Activated CD4-positive, alpha-beta memory T cell treated with anti-CD3 and anti-CD28 coated beads for 36 hours (primary cell): ENCODE measurements around the gene GOLGA7B. TPM values are rescaled to one million over a fixed set of nuclear protein-coding genes. Genes with fewer than 3 reads are reported as not detected.
A peak's percentile ranks its signal among the peaks of the same experiment; 100 is the strongest.

Experiments used
- CTCF ChIA-PET: fragments of 350-600 bp; sonication (Branson Sonifier 250); formaldehyde crosslinking; loops from one replicate; lab custom pipeline; 2021; ENCODE audit warnings: antibody characterized with exemption, inconsistent platforms; lab: Charles Lee
- POLR2A ChIA-PET: fragments of 350-600 bp; sonication (Branson Sonifier 250); formaldehyde crosslinking; loops from one replicate; lab custom pipeline; 2021; ENCODE audit warnings: antibody characterized with exemption; lab: Charles Lee
- DNase-seq: peaks from one replicate; pipeline ENCODE4 v3.0.0-alpha.2; 2020
- H3K27ac Mint-ChIP-seq: one replicate; pipeline ENCODE4 v1.8.0; 2021; ENCODE audit warnings: mixed read lengths
- H3K27me3 Mint-ChIP-seq: one replicate; pipeline ENCODE4 v1.8.0; 2021; ENCODE audit warnings: mixed read lengths
- H3K36me3 Mint-ChIP-seq: one replicate; pipeline ENCODE4 v1.8.0; 2021; ENCODE audit warnings: mixed read lengths
- H3K4me1 Mint-ChIP-seq: one replicate; pipeline ENCODE4 v1.8.0; 2021; ENCODE audit warnings: low read depth, mixed read lengths
- H3K4me3 Mint-ChIP-seq: one replicate; pipeline ENCODE4 v1.8.0; 2021; ENCODE audit warnings: mild to moderate bottlenecking, mixed read lengths
- H3K9me3 Mint-ChIP-seq: one replicate; pipeline ENCODE4 v1.8.0; 2021; ENCODE audit warnings: mixed read lengths
- intact Hi-C: fragments of 100-400 bp; cut with micrococcal nuclease; formaldehyde crosslinking; loops from one replicate; pipeline ENCODE4 v1.15.1; 2023
- total RNA-seq, 2 experiments: library from RNA; stranded (reverse); gene quantifications; one replicate each; pipeline ENCODE4 v1.2.3, GENCODE V29; 2021

The GOLGA7B gene
- total RNA-seq, 2 experiments from 2014 or later = 0.86 to 0.87 TPM

- Mint-ChIP-seq H3K27me3 (no peaks in the 10 kb centered on the region), H3K4me1 (no peaks in the 10 kb centered on the region), H3K27ac (no peak overlapping the region), H3K36me3 (no peaks in the 10 kb centered on the region), H3K4me3 (no peak overlapping the region), H3K9me3 (no peaks in the 10 kb centered on the region)
- DNase-seq = no peak
- intact Hi-C loops = no loop called here
- ChIA-PET POLR2A (no interaction called here), CTCF (no interaction called here)
Observed at GRCh38 chr10:97820096-97820704, 29.4 kb upstream of the GOLGA7B start.

- H3K27me3 Mint-ChIP-seq = no peaks in the 10 kb centered on the region
- H3K36me3 Mint-ChIP-seq = no peaks in the 10 kb centered on the region
- POLR2A ChIA-PET = no interaction called here
- H3K27ac Mint-ChIP-seq = no peak overlapping the region
- intact Hi-C loops = no loop called here
- no peak overlapping the region for H3K4me3 Mint-ChIP-seq
- H3K9me3 Mint-ChIP-seq = no peaks in the 10 kb centered on the region
- H3K4me1 Mint-ChIP-seq = no peaks in the 10 kb centered on the region
- DNase-seq = no peak
- CTCF ChIA-PET = interaction anchor here (1.0 kb wide), 1 partner anchor 29 kb away, joined by 3 read pairs; no protein-coding TSS in a partner anchor
Observed at GRCh38 chr10:97821308-97822038, 28.2 kb upstream of the GOLGA7B start.

GRCh38 chr10:97822261-97822687 is 27.4 kb upstream of the GOLGA7B start:
- H3K9me3 Mint-ChIP-seq = no peaks in the 10 kb centered on the region
- no peaks in the 10 kb centered on the region for H3K36me3 Mint-ChIP-seq
- no peak for DNase-seq
- no peaks in the 10 kb centered on the region for H3K4me1 Mint-ChIP-seq
- ChIA-PET CTCF (interaction anchor here (1.0 kb wide), 1 partner anchor 30 kb away, joined by 3 read pairs; no protein-coding TSS in a partner anchor), POLR2A (no interaction called here)
- intact Hi-C loops = no loop called here
- H3K27ac Mint-ChIP-seq = no peak overlapping the region
- no peak overlapping the region for H3K4me3 Mint-ChIP-seq
- H3K27me3 Mint-ChIP-seq = no peaks in the 10 kb centered on the region

GRCh38 chr10:97823734-97824133 is 25.9 kb upstream of the GOLGA7B start:
- Mint-ChIP-seq H3K27me3 (no peaks in the 10 kb centered on the region), H3K9me3 (no peaks in the 10 kb centered on the region), H3K4me1 (peaks cover 6% of the 10 kb centered on the region), H3K27ac (no peak overlapping the region), H3K36me3 (no peaks in the 10 kb centered on the region), H3K4me3 (no peak overlapping the region)
- ChIA-PET POLR2A (no interaction called here), CTCF (no interaction called here)
- intact Hi-C loops = no loop called here
- DNase-seq = no peak

- CTCF ChIA-PET = no interaction called here
- Mint-ChIP-seq H3K9me3 (no peaks in the 10 kb centered on the region), H3K27me3 (no peaks in the 10 kb centered on the region), H3K4me1 (peaks cover 19% of the 10 kb centered on the region), H3K4me3 (no peak overlapping the region), H3K27ac (no peak overlapping the region), H3K36me3 (no peaks in the 10 kb centered on the region)
- intact Hi-C loops = no loop called here
- DNase-seq = no peak
- POLR2A ChIA-PET = no interaction called here
Observed at GRCh38 chr10:97825020-97825760, 24.5 kb upstream of the GOLGA7B start.

- Mint-ChIP-seq H3K4me1 (peaks cover 20% of the 10 kb centered on the region), H3K9me3 (no peaks in the 10 kb centered on the region), H3K36me3 (no peaks in the 10 kb centered on the region), H3K27me3 (no peaks in the 10 kb centered on the region), H3K4me3 (no peak overlapping the region), H3K27ac (no peak overlapping the region)
- ChIA-PET POLR2A (interaction anchor here (0.6 kb wide), 1 partner anchor 13 kb away, joined by 4 read pairs; no protein-coding TSS in a partner anchor), CTCF (no interaction called here)
- no peak for DNase-seq
- intact Hi-C loops = no loop called here
Observed at GRCh38 chr10:97826892-97827291, 22.8 kb upstream of the GOLGA7B start.

GRCh38 chr10:97827702-97828291 is 21.8 kb upstream of the GOLGA7B start:
- intact Hi-C loops = no loop called here
- Mint-ChIP-seq H3K36me3 (no peaks in the 10 kb centered on the region), H3K4me1 (peaks cover 20% of the 10 kb centered on the region), H3K9me3 (no peaks in the 10 kb centered on the region), H3K27ac (no peak overlapping the region), H3K4me3 (no peak overlapping the region), H3K27me3 (no peaks in the 10 kb centered on the region)
- ChIA-PET POLR2A (interaction anchor here (0.5 to 0.6 kb wide), 2 partner anchors 12 to 49 kb away, joined by 3 to 4 read pairs; no protein-coding TSS in a partner anchor), CTCF (no interaction called here)
- DNase-seq = no peak

- H3K4me1 Mint-ChIP-seq = peaks cover 20% of the 10 kb centered on the region
Observed at GRCh38 chr10:97828721-97829120, 20.9 kb upstream of the GOLGA7B start.

GRCh38 chr10:97830064-97830463 is 19.6 kb upstream of the GOLGA7B start:
- no peak overlapping the region for H3K27ac Mint-ChIP-seq
- no peaks in the 10 kb centered on the region for H3K27me3 Mint-ChIP-seq
- ChIA-PET CTCF (interaction anchor here (0.8 to 1.6 kb wide), 3 partner anchors 38 to 216 kb away, joined by 3 to 6 read pairs (median 4); no protein-coding TSS in a partner anchor), POLR2A (no interaction called here)
- intact Hi-C loops = no loop called here
- no peak overlapping the region for H3K4me3 Mint-ChIP-seq
- DNase-seq = no peak
- no peaks in the 10 kb centered on the region for H3K36me3 Mint-ChIP-seq
- H3K9me3 Mint-ChIP-seq = no peaks in the 10 kb centered on the region
- peaks cover 20% of the 10 kb centered on the region for H3K4me1 Mint-ChIP-seq

More at GRCh38 chr10:97828721-97829120, 20.9 kb upstream of the GOLGA7B start:
- CTCF ChIA-PET = interaction anchor here (0.7 to 1.3 kb wide), 2 partner anchors 11 to 41 kb away, joined by 3 to 6 read pairs; no protein-coding TSS in a partner anchor
- no peaks in the 10 kb centered on the region for H3K9me3 Mint-ChIP-seq
- H3K27ac Mint-ChIP-seq = no peak overlapping the region
- DNase-seq = peak; percentile 20
- no peaks in the 10 kb centered on the region for H3K36me3 Mint-ChIP-seq
- H3K4me3 Mint-ChIP-seq = no peak overlapping the region
- POLR2A ChIA-PET = no interaction called here
- intact Hi-C loops = no loop called here
- no peaks in the 10 kb centered on the region for H3K27me3 Mint-ChIP-seq

GRCh38 chr10:97831259-97831658 is 18.4 kb upstream of the GOLGA7B start:
- ChIA-PET CTCF (interaction anchor here (1.0 to 1.6 kb wide), 2 partner anchors 39 to 215 kb away, joined by 3 to 4 read pairs; no protein-coding TSS in a partner anchor), POLR2A (no interaction called here)
- no peaks in the 10 kb centered on the region for H3K9me3 Mint-ChIP-seq
- H3K36me3 Mint-ChIP-seq = no peaks in the 10 kb centered on the region
- no peak for DNase-seq
- H3K4me3 Mint-ChIP-seq = no peak overlapping the region
- no peak overlapping the region for H3K27ac Mint-ChIP-seq
- H3K27me3 Mint-ChIP-seq = no peaks in the 10 kb centered on the region
- H3K4me1 Mint-ChIP-seq = peaks cover 20% of the 10 kb centered on the region
- intact Hi-C loops = no loop called here

GRCh38 chr10:97836446-97836845 is 13.2 kb upstream of the GOLGA7B start:
- H3K27me3 Mint-ChIP-seq = no peaks in the 10 kb centered on the region
- H3K27ac Mint-ChIP-seq = no peak overlapping the region

GRCh38 chr10:97838091-97838490 is 11.6 kb upstream of the GOLGA7B start:
- Mint-ChIP-seq H3K9me3 (no peaks in the 10 kb centered on the region), H3K36me3 (no peaks in the 10 kb centered on the region), H3K4me3 (no peak overlapping the region), H3K27me3 (no peaks in the 10 kb centered on the region), H3K27ac (no peak overlapping the region), H3K4me1 (peaks cover 9% of the 10 kb centered on the region)
- ChIA-PET POLR2A (no interaction called here), CTCF (no interaction called here)
- DNase-seq = no peak
- intact Hi-C loops = no loop called here

More at GRCh38 chr10:97836446-97836845, 13.2 kb upstream of the GOLGA7B start:
- Mint-ChIP-seq H3K36me3 (no peaks in the 10 kb centered on the region), H3K9me3 (no peaks in the 10 kb centered on the region), H3K4me1 (peaks cover 9% of the 10 kb centered on the region), H3K4me3 (no peak overlapping the region)
- ChIA-PET POLR2A (no interaction called here), CTCF (no interaction called here)
- intact Hi-C loops = no loop called here
- no peak for DNase-seq
